H1 (cell line): ENCODE results near the gene ANKRD40CL. TPM values are rescaled to one million over a fixed set of nuclear protein-coding genes. Genes with fewer than 3 reads are reported as not detected.

Experiments
- RFX5 ChIP-seq: IDR thresholded peaks from 2 replicates; pipeline ENCODE4 v1.6.1; 2011; ENCODE audit warnings: low read depth, low read length, improper control_type of control experiment, borderline replicate concordance
- polyA plus RNA-seq, 7 experiments: library from polyadenylated mRNA; depleted of rRNA in 3 of 7; stranded (reverse) in 5 of 7; unstranded in 2 of 7; fragments of >200 nt in 5 of 7; fragments of 200-250 nt in 2 of 7; gene quantifications; 1 replicate in 5 of 7; 2 replicates in 1 of 7; 4 replicates in 1 of 7; pipeline versions ENCODE4 v1.2.1 to v1.2.3, GENCODE V29; 2011 to 2013; ENCODE audit warnings: missing spikeins in 2 of 7, mixed read lengths in 2 of 7
- total RNA-seq: library from RNA; stranded (reverse); fragmentation: NEBNext Ultra II Directional; extraction: Animal tissue kit (Norgen Biotek cat#: 25700); gene quantifications from 2 replicates; pipeline ENCODE4 v1.2.1, GENCODE V29; 2021

The ANKRD40CL gene
- total and polyA plus RNA-seq, 2 of the 8 experiments (the other 6 are each of a cell fraction or from before 2014, with no cell fraction given), result not detected

DNA sequence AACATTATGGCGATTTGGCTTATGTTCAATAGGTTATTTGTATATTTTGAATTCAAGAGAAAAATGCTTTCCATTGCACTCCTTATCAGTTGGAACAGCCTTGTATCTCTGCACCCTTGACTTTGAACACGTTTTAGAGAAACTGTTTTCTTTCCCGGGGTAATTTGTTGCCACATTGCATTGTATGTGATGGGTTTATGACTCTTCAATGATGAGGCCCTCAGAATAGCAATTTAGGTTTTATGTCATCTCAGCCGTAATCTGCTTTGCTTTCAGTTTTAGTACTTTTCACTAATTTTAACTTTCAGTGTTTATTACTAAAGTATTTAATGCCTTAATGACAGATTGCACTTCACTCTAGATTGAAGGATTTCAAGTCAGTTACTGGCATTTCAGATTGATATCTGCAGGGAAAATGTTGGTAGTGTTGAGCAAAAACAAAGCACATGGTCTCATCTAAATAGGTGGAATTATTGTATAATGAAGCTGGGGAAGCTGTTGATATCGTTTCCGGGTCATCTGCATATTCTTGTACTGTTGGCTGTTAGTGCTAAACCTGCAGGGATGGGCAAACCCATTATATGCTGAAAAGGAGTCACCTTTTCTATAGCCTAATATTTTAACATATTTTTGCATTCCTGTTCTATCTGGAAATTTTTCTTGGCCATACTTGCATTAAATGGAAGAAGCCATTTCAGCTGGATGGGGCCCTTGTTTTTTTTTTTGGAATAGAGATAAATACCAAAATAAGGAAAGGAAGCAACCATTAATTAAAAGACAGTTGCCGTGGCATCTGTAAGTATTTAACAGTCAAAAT lies 45.9 kb downstream of the ANKRD40CL start (continued):
- no peak for TF ChIP-seq RFX5
